Suprapubic skin (tissue), 4 donors: ENCODE results near the gene EEF2K. TPM values are rescaled to one million over a fixed set of nuclear protein-coding genes. Genes with fewer than 3 reads are reported as not detected.

Experiments
- DNase-seq, 2 donors: peaks; one replicate each; pipeline ENCODE4 v3.0.0-alpha.2; 2019; ENCODE audit warnings: low spot score in 2 of 2
- H3K27ac ChIP-seq: fragments of 200-600 bp; sonication (generic); one replicate; pipeline ENCODE4 v1.5.1; 2019
- H3K27me3 ChIP-seq: fragments of 200-600 bp; sonication (generic); one replicate; pipeline ENCODE4 v1.5.1; 2019
- H3K36me3 ChIP-seq: fragments of 200-600 bp; sonication (generic); one replicate; pipeline ENCODE4 v1.5.1; 2019
- H3K4me1 ChIP-seq: fragments of 200-600 bp; sonication (generic); one replicate; pipeline ENCODE4 v1.5.1; 2019
- H3K4me3 ChIP-seq: fragments of 200-600 bp; sonication (generic); one replicate; pipeline ENCODE4 v1.5.1; 2019; ENCODE audit warnings: mild to moderate bottlenecking
- H3K9me3 ChIP-seq: fragments of 200-600 bp; sonication (generic); one replicate; pipeline ENCODE4 v1.5.1; 2019
- CTCF ChIP-seq, 2 donors: fragments of 200-600 bp in 1 of 2; fragments of 450-650 bp in 1 of 2; sonication (generic) in 1 of 2; IDR thresholded peaks; one replicate each; pipeline ENCODE4 v1.5.1; 2016 to 2019; ENCODE audit warnings: antibody characterized with exemption in 2 of 2, mild to moderate bottlenecking in 1 of 2, moderate library complexity in 1 of 2
- EP300 ChIP-seq: sonication (generic); formaldehyde crosslinking; IDR thresholded peaks from one replicate; pipeline ENCODE4 v1.6.1; 2017; ENCODE audit warnings: antibody characterized with exemption
- POLR2A ChIP-seq, 2 donors: fragments of 450-650 bp; IDR thresholded peaks; one replicate each; pipeline ENCODE4 v1.6.1; 2017; ENCODE audit warnings: antibody characterized with exemption in 2 of 2, mild to moderate bottlenecking in 2 of 2, moderate library complexity in 2 of 2
- POLR2AphosphoS5 ChIP-seq, 3 donors: sonication (generic); formaldehyde crosslinking; IDR thresholded peaks; one replicate each; pipeline ENCODE4 v1.6.1; 2017; ENCODE audit warnings: antibody characterized with exemption in 3 of 3
- WGBS: methylation state at CpG from one replicate; pipeline ENCODE4 v1.1.5; 2018; 5-methylcytosine and 5-hydroxymethylcytosine counted together
- total RNA-seq, 4 donors: library from RNA; depleted of rRNA; stranded (reverse); fragments of >200 nt; gene quantifications; one replicate each; pipeline ENCODE4 v1.1.0, GENCODE V29; 2016

Gene EEF2K
- total RNA-seq, 4 donors from 2014 or later, result 50.9 to 194 (median 73.8) TPM

DNA sequence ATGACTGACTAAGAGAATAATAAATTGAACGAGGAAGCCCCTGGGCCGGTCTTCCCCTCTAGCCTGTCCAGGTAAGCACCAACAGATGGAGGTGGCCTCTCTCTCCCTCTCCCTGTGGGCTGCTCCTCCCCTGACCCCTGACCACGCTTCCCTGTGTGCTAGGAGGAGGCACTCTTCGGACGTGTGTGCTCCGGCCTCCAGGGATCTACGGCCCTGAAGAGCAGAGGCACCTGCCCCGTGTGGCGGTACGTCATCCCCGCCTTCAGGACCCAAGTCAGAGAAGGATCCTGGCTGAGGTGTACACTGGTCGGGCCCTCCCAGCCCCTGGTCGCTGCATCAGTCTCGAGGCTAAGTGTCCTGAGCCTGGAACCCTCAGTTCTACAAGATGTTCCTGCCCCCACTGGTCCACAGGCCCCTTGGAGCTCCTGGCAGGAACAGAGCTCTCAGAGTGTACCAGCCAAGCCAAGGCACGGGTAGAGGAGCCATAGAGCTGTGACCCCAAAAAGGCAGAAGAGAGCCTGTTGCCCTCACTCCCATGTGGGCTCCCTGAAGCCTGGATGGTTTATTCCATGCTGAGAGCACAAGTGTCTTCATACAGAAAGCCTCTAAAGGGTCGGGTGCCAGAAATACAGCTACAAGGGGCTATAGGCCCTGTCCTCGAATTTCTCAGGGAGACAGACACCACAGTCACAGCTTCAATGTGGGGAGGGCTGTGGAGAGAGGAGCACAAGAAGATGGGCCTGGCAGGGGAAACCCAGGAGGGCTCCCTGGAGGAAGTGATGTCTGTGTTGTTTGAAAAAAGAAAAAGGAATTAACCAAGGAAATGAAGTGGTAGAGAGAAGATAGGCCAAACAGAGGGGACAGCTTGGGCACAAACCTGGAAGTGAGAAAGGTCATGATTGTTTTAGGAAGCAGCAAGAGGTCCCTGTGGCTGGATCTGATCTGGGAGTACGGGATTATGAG is 27.8 kb upstream of the EEF2K start:
- DNase-seq, result no peak
- H3K4me1 ChIP-seq, result no peaks in the 10 kb centered on the region
- TF ChIP-seq CTCF (IDR thresholded peaks at IDR 0.05) (no peak), POLR2AphosphoS5 (IDR thresholded peaks at IDR 0.05) (no peak), POLR2A (IDR thresholded peaks at IDR 0.05) (no peak), EP300 (no peak)
- H3K36me3 ChIP-seq, result no peaks in the 10 kb centered on the region
- WGBS, result 82% methylated on average over 10 of the region's 18 CpGs
- H3K27ac ChIP-seq, result no peak overlapping the region
- no peaks in the 10 kb centered on the region for H3K9me3 ChIP-seq
- no peak overlapping the region for H3K4me3 ChIP-seq
- no peaks in the 10 kb centered on the region for H3K27me3 ChIP-seq

DNA sequence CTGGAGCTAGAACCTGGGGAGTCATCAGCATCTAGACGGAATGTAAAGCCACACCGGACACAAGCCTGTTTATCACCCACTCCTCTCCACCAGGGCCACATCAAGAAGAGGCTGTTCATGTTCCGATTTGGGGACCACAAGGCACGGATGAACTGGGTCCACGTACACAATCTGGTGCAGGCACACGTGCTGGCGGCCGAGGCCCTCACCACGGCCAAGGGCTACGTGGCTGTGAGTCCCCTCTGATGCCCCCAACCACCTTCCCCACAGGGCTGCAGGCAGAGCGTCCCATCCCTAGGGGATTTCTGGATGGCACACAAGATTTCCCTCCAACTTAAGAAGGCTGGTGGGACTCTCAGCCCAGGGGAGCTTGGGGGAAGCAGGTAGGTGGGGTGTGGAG is 24.7 kb upstream of the EEF2K start:
- no peaks in the 10 kb centered on the region for H3K4me1 ChIP-seq
- no peaks in the 10 kb centered on the region for H3K9me3 ChIP-seq
- no peaks in the 10 kb centered on the region for H3K36me3 ChIP-seq
- no peak overlapping the region for H3K27ac ChIP-seq
- H3K4me3 ChIP-seq, result no peak overlapping the region
- H3K27me3 ChIP-seq, result no peaks in the 10 kb centered on the region
- no peak for DNase-seq
- WGBS, result 95% methylated on average over 7 of the region's 11 CpGs
- no peak for TF ChIP-seq POLR2AphosphoS5 (IDR thresholded peaks at IDR 0.05)

DNA sequence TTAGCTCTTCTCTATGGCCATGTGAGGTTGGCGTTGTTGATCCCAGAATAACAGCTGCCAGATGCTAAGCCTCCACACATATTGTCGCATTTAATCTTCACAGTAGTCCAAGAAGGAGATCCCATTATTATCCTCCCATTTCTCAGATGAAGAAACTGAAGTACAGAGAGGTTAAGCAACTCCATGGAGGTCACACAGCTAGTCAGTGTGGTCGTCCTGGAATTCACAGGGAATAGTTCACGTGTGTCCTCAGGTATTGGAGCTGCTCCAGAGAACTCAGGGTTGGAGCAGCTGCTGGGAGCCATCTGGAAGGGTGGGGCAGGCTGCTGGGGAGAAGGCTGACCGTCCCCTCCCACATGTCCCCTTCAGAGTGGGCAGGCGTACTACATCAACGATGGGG is 24.2 kb upstream of the EEF2K start:
- H3K4me1 ChIP-seq, result no peaks in the 10 kb centered on the region
- H3K9me3 ChIP-seq, result no peaks in the 10 kb centered on the region
- TF ChIP-seq EP300 (no peak), POLR2AphosphoS5 (IDR thresholded peaks at IDR 0.05) (no peak), CTCF (IDR thresholded peaks at IDR 0.05) (no peak), POLR2A (IDR thresholded peaks at IDR 0.05) (no peak)
- H3K4me3 ChIP-seq, result no peak overlapping the region
- H3K36me3 ChIP-seq, result no peaks in the 10 kb centered on the region
- no peak overlapping the region for H3K27ac ChIP-seq
- H3K27me3 ChIP-seq, result no peaks in the 10 kb centered on the region
- 72% methylated on average over 7 of the region's 7 CpGs for WGBS
- DNase-seq, result no peak

GRCh38 chr16:22183335-22183734 is 22.7 kb upstream of the EEF2K start:
- Histone ChIP-seq H3K27ac (no peak overlapping the region), H3K4me1 (peaks cover 4% of the 10 kb centered on the region), H3K9me3 (no peaks in the 10 kb centered on the region), H3K27me3 (no peaks in the 10 kb centered on the region), H3K4me3 (no peak overlapping the region), H3K36me3 (no peaks in the 10 kb centered on the region)
- TF ChIP-seq CTCF (IDR thresholded peaks at IDR 0.05) (no peak), POLR2AphosphoS5 (IDR thresholded peaks at IDR 0.05) (no peak), EP300 (no peak), POLR2A (IDR thresholded peaks at IDR 0.05) (no peak)
- no peak for DNase-seq
- WGBS, result 89% methylated on average over 5 of the region's 5 CpGs

DNA sequence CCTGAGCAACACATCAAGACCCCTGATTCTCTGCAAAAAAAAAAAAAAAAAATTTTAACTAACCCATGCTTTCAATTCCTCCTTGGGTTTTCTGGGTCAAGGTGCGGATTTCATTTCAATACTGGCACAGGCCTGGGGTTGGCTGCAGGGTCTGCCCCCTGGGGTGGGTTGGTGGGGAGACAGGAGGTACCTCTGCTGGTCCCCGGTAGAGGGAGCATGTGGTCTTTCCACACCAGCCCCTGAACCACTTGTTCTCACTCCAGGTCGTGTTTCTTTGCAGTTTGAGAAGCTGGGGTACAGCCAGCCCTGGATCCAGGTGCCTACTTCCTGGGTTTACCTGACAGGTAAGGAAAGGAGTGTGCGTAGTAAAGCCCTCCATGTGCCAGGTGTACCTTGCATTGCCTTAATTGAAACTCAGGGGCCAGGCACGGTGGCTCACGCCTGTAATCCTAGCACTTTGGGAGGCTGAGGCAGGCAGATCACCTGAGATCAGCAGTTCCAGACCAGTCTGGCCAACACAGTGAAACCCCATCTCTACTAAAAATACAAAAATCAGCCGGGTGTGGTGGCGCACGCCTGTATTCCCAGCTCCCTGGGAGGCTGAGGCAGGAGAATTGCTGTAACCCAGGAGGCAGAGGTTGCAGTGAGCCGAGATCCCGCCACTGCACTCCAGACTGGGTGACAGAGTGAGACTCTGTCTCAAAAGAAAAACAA is 22.0 kb upstream of the EEF2K start:
- H3K9me3 ChIP-seq, result no peaks in the 10 kb centered on the region
- no peak for TF ChIP-seq EP300
- no peak for TF ChIP-seq POLR2AphosphoS5 (IDR thresholded peaks at IDR 0.05)
- TF ChIP-seq POLR2A (IDR thresholded peaks at IDR 0.05), result no peak
- no peak for TF ChIP-seq CTCF (IDR thresholded peaks at IDR 0.05)
- H3K4me1 ChIP-seq, result peaks cover 11% of the 10 kb centered on the region
- H3K36me3 ChIP-seq, result no peaks in the 10 kb centered on the region
- H3K27me3 ChIP-seq, result no peaks in the 10 kb centered on the region
- no peak for DNase-seq
- H3K4me3 ChIP-seq, result no peak overlapping the region
- WGBS, result 86% methylated on average over 11 of the region's 11 CpGs
- H3K27ac ChIP-seq, result no peak overlapping the region
